Measurements from ENCODE around the gene RAPGEF5. TPM values are rescaled to one million over a fixed set of nuclear protein-coding genes. Genes with fewer than 3 reads are reported as not detected.

The RAPGEF5 gene
- polyA plus RNA-seq, 1 donor (not counting 4 experiments of a cell fraction or from before 2014, with no cell fraction given): 2.1 TPM

DNA sequence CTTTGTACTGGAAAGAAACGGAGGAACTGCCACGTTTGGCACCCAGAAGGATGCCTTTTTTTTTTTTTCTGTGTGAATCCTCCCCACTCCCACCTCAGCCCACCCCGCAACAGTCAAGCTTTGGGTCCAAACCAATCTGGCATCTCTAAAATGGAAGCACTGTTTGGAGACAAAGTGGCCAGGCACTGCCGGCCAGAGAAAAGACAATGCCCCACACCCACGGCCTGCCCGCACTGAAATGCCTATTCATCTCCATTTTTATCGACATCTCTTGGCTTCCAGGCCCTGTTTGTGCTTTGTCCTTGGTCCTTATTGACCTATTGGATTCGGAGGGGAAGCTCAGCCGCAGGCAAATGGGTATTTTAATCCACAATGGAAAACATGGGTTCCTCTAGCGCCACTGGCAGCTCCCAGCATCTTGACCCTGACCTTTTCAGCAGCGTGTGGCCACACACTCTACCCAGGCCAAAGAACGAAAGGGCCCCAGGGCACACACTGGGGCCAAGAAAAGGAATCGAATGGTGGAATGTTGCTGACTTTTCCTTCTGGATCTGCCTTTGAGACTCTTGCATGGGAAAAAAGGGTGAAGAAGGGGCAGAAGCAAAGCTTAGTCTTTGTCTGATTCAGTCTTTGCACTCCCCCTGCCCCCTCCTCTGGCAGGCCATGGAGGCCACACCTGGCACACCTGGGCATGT is 248.7 kb downstream of the RAPGEF5 start:
- peaks cover 3% of the 10 kb centered on the region for H3K4me1 ChIP-seq (ENCODE audit: control insufficient read depth, extremely low read depth, insufficient read depth, low read length)

DNA sequence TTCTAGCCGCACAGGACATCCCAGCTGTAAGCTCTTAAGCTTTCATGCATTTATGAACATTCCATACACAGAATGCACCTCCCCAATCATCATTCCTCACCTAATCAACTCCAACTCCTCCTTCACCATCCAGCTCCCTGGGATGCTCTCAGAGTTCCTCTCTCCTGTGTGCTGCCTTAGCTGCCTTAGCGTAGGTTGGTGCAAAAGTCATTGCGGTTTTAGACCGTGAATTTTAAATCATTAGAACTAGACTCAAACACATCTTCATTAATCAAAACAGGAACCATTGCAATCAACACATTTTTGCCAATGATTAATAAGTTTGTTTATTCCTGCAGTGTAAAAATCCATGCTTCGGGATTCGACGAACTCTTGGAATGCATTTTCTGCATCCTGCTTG is 251.4 kb downstream of the RAPGEF5 start:
- Histone ChIP-seq H4K20me1 (ENCODE audit: control insufficient read depth, extremely low read depth, insufficient read depth, low read length) (no peaks in the 10 kb centered on the region), H2AFZ (ENCODE audit: control insufficient read depth, low read length) (no peak overlapping the region), H3K27ac (ENCODE audit: control insufficient read depth, insufficient read depth, low read length) (no peak overlapping the region), H3K36me3 (ENCODE audit: control insufficient read depth in 2 of 2, extremely low read depth in 1 of 2, insufficient read depth in 2 of 2, low read length in 2 of 2) (no peaks in the 10 kb centered on the region), H3K4me3 (ENCODE audit: control insufficient read depth in 2 of 3, extremely low read depth in 1 of 3, insufficient read depth in 2 of 3, low read depth in 1 of 3, low read length in 3 of 3) (no peak overlapping the region), H3K4me1 (ENCODE audit: control insufficient read depth, extremely low read depth, insufficient read depth, low read length) (peaks cover 5% of the 10 kb centered on the region), H3K9ac (ENCODE audit: control insufficient read depth, extremely low read depth, insufficient read depth, low read length) (no peak overlapping the region), H3K9me1 (ENCODE audit: control insufficient read depth, extremely low read depth, insufficient read depth, low read length) (no peaks in the 10 kb centered on the region), H3K9me3 (ENCODE audit: control insufficient read depth, low read depth, low read length) (no peaks in the 10 kb centered on the region), H3K79me2 (ENCODE audit: control insufficient read depth, insufficient read depth, low read length) (no peaks in the 10 kb centered on the region), H3K4me2 (ENCODE audit: control insufficient read depth, extremely low read depth, insufficient read depth, low read depth, low read length) (no peak overlapping the region), H3K27me3 (ENCODE audit: control insufficient read depth, extremely low read depth, insufficient read depth, low read length) (no peaks in the 10 kb centered on the region)
- TF ChIP-seq, protein P1, sequence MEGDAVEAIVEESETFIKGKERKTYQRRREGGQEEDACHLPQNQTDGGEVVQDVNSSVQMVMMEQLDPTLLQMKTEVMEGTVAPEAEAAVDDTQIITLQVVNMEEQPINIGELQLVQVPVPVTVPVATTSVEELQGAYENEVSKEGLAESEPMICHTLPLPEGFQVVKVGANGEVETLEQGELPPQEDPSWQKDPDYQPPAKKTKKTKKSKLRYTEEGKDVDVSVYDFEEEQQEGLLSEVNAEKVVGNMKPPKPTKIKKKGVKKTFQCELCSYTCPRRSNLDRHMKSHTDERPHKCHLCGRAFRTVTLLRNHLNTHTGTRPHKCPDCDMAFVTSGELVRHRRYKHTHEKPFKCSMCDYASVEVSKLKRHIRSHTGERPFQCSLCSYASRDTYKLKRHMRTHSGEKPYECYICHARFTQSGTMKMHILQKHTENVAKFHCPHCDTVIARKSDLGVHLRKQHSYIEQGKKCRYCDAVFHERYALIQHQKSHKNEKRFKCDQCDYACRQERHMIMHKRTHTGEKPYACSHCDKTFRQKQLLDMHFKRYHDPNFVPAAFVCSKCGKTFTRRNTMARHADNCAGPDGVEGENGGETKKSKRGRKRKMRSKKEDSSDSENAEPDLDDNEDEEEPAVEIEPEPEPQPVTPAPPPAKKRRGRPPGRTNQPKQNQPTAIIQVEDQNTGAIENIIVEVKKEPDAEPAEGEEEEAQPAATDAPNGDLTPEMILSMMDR (optimal IDR thresholded peaks at IDR 0.05 in 1 of 3, IDR thresholded peaks at IDR 0.05 in 1 of 3, conservative IDR thresholded peaks at IDR 0.05 in 1 of 3; ENCODE audit: extremely low read depth in 1 of 3, insufficient read depth in 2 of 3, low read length in 3 of 3): no peak
- no peak for TF ChIP-seq EZH2 (IDR thresholded peaks at IDR 0.05; ENCODE audit: low read length)
- dilution Hi-C loops (cut with MboI; ENCODE audit: extremely low pct_ligation_motif_present, low sequenced_read_pairs): no loop called here
- no peak for DNase-seq (ENCODE audit: low read depth, low spot score)
- FAIRE-seq: no peak

More for the DNA sequence above, 248.7 kb downstream of the RAPGEF5 start:
- TF ChIP-seq EZH2 (IDR thresholded peaks at IDR 0.05; ENCODE audit: low read length): no peak
- no peak for DNase-seq (ENCODE audit: low read depth, low spot score)
- no peaks in the 10 kb centered on the region for H3K79me2 ChIP-seq (ENCODE audit: control insufficient read depth, insufficient read depth, low read length)
- H4K20me1 ChIP-seq (ENCODE audit: control insufficient read depth, extremely low read depth, insufficient read depth, low read length): no peaks in the 10 kb centered on the region
- H3K9me1 ChIP-seq (ENCODE audit: control insufficient read depth, extremely low read depth, insufficient read depth, low read length): no peaks in the 10 kb centered on the region
- no peaks in the 10 kb centered on the region for H3K36me3 ChIP-seq (ENCODE audit: control insufficient read depth in 2 of 2, extremely low read depth in 1 of 2, insufficient read depth in 2 of 2, low read length in 2 of 2)
- FAIRE-seq: no peak
- H3K27me3 ChIP-seq (ENCODE audit: control insufficient read depth, extremely low read depth, insufficient read depth, low read length): no peaks in the 10 kb centered on the region
- dilution Hi-C loops (cut with MboI; ENCODE audit: extremely low pct_ligation_motif_present, low sequenced_read_pairs): no loop called here
- H3K9me3 ChIP-seq (ENCODE audit: control insufficient read depth, low read depth, low read length): no peaks in the 10 kb centered on the region
- H3K4me2 ChIP-seq (ENCODE audit: control insufficient read depth, extremely low read depth, insufficient read depth, low read depth, low read length): no peak overlapping the region
- no peak overlapping the region for H3K4me3 ChIP-seq (ENCODE audit: control insufficient read depth in 2 of 3, extremely low read depth in 1 of 3, insufficient read depth in 2 of 3, low read depth in 1 of 3, low read length in 3 of 3)
- H3K9ac ChIP-seq (ENCODE audit: control insufficient read depth, extremely low read depth, insufficient read depth, low read length): no peak overlapping the region
- no peak overlapping the region for H2AFZ ChIP-seq (ENCODE audit: control insufficient read depth, low read length)
- no peak overlapping the region for H3K27ac ChIP-seq (ENCODE audit: control insufficient read depth, insufficient read depth, low read length)

Data from keratinocyte (primary cell).